Measurements from ENCODE around the gene PIGS.

PIGS gene

DNA sequence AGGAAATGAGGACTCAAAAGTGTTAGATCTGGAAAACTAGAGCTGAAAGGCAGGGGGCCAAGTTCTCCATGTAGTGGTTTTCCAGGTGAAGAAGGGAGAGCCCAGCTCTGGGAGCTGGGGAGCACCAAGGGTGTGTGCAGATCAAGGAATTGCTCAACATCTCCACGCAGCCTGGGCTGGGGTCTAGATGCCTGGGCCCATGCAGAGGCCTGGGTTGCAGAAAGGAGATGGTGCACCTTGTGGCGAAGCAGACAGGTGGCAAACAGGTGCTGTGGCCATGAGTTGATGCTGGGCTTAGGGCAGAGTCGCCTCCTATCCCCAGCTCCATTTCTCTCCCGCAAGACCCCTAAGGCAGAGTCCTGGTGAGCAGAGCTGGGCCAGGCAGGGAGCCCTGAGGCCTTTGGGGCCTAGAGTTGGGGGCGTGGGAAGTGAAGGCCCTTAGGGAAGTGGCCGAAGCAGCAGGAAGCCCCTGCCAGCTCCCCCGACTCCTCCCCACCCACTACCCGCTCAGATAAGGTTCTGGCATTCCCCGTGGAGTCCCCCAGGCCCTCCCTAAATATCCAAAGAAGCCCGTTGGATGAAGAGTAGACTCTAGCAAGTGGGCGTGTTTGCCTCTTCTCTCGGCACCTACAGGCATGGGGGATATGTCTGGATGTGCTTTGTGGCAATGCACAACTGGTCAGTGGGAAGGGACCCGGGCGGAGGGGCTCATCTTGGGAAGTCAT, 64.4 kb downstream of the PIGS start:
- no peak for DNase-seq (ENCODE audit: low spot score)

- DNase-seq (ENCODE audit: low spot score) = no peak
Measured at GRCh38 chr17:28505986-28506665, 65.2 kb downstream of the PIGS start, which contains the start of gene FOXN1. FOXN1 (plus strand) TSS chr17:28506348; CDS start chr17:28523970, 17,622 bp downstream.

- DNase-seq (ENCODE audit: low spot score) = no peak
Measured at GRCh38 chr17:28503420-28503819, 67.9 kb downstream of the PIGS start.
